GM18858 (cell line): ENCODE measurements around the gene CACNG8.
"Not testable (repeated sequence)": the region's sequence is repeated elsewhere in the genome, so short reads cannot be mapped to it uniquely, and the experiment has no call there.

Experiments used
- ATAC-seq: cut with Tn5 transposase; IDR thresholded peaks from one replicate; pipeline ENCODE4 v1.9.1; 2021; ENCODE audit not compliant: unreplicated experiment

CACNG8 gene

GRCh38 chr19:53962887-53963431 lies at the start of gene CACNG8:
Gene CACNG8, plus strand, starts transcription at chr19:53962937.
- no peak for ATAC-seq

- ATAC-seq = no peak
These were observed 47.7 kb upstream of the CACNG8 start for GRCh38 chr19:53915000-53915399.

GRCh38 chr19:53916004-53916403 lies 46.7 kb upstream of the CACNG8 start:
- ATAC-seq = no peak

- no peak for ATAC-seq
These were observed 45.4 kb upstream of the CACNG8 start for GRCh38 chr19:53917356-53917755.

- no peak for ATAC-seq
These were observed 35.0 kb upstream of the CACNG8 start for GRCh38 chr19:53927739-53928138.

- ATAC-seq = no peak
These were observed 26.7 kb upstream of the CACNG8 start for GRCh38 chr19:53936029-53936428.

GRCh38 chr19:53942001-53942786 lies 20.5 kb upstream of the CACNG8 start:
- no peak for ATAC-seq

GRCh38 chr19:53944416-53944815 lies 18.3 kb upstream of the CACNG8 start:
- no peak for ATAC-seq

- ATAC-seq = no peak
These were observed 17.8 kb upstream of the CACNG8 start for GRCh38 chr19:53944933-53945332.

- no peak for ATAC-seq
These were observed 17.3 kb upstream of the CACNG8 start for GRCh38 chr19:53945441-53945840.

GRCh38 chr19:53945998-53946397 lies 16.7 kb upstream of the CACNG8 start:
- ATAC-seq = no peak

- ATAC-seq = no peak
These were observed 15.1 kb upstream of the CACNG8 start for GRCh38 chr19:53947624-53948023.

GRCh38 chr19:53948611-53949010 lies 14.1 kb upstream of the CACNG8 start:
- ATAC-seq = not testable (repeated sequence)

GRCh38 chr19:53951436-53951835 lies 11.3 kb upstream of the CACNG8 start:
- ATAC-seq = no peak

- ATAC-seq = no peak
These were observed 10.8 kb upstream of the CACNG8 start for GRCh38 chr19:53951947-53952346.

GRCh38 chr19:53953383-53953782 lies 9.4 kb upstream of the CACNG8 start:
- no peak for ATAC-seq

- ATAC-seq = no peak
These were observed 5.1 kb upstream of the CACNG8 start for GRCh38 chr19:53957448-53958167.

- no peak for ATAC-seq
These were observed 4.6 kb upstream of the CACNG8 start for GRCh38 chr19:53958168-53958571.

- ATAC-seq = no peak
These were observed 3.6 kb upstream of the CACNG8 start for GRCh38 chr19:53958823-53959757.

- no peak for ATAC-seq
These were observed 2.5 kb upstream of the CACNG8 start for GRCh38 chr19:53960187-53960586.

- no peak for ATAC-seq
These were observed 1.9 kb upstream of the CACNG8 start for GRCh38 chr19:53960886-53961285.
